ENCODE results near the gene NAT14.

DNA sequence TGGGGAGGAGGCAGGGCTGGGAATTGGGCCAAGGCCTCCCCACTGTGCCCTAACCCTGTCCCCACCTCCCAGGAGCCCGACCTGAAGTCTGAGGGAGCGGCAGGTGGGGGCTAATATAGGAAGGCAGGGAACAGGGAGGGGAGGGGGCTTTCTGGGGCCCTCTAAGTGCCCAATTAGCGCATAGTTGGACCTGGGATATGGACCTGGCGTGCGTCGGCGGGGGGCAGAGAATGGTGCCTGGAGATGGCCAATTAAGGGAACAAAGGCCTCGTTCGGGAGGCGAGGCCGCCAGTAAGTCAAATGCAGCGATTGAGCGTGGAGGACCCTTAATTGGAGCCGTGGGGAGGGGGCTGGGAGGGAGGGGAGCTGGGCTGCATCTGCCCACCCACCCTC is 20.3 kb upstream of the NAT14 start, which contains the start of gene C19orf85:
- TF ChIP-seq CTCF (IDR thresholded peaks at IDR 0.05; ENCODE audit: control extremely low read depth in 1 of 3, insufficient read depth in 1 of 3, low read depth in 1 of 3, low read length in 3 of 3) (no peak), ATF3 (IDR thresholded peaks at IDR 0.05; ENCODE audit: insufficient read depth, low read depth, low read length) (no peak)
